ENCODE measurements around the gene GLI3.

GLI3 gene

GRCh38 chr7:42137941-42138340 lies 99.1 kb downstream of the GLI3 start:
- DNase-seq, result no peak

GRCh38 chr7:42137431-42137830 lies 99.6 kb downstream of the GLI3 start:
- no peak for DNase-seq

- no peak for DNase-seq
Measured at GRCh38 chr7:42135728-42136127, 101.3 kb downstream of the GLI3 start.

- DNase-seq, result no peak
Measured at GRCh38 chr7:42134276-42134876, 102.6 kb downstream of the GLI3 start.

- no peak for DNase-seq
Measured at GRCh38 chr7:42133321-42133720, 103.7 kb downstream of the GLI3 start.

- DNase-seq, result no peak
Measured at GRCh38 chr7:42128703-42129102, 108.3 kb downstream of the GLI3 start.

- no peak for DNase-seq
Measured at GRCh38 chr7:42127232-42127622, 109.8 kb downstream of the GLI3 start.

GRCh38 chr7:42126475-42127231 lies 110.4 kb downstream of the GLI3 start:
- no peak for DNase-seq

GRCh38 chr7:42125321-42125720 lies 111.7 kb downstream of the GLI3 start:
- DNase-seq, result no peak

GRCh38 chr7:42123716-42124115 lies 113.3 kb downstream of the GLI3 start:
- no peak for DNase-seq

GRCh38 chr7:42120191-42120590 lies 116.8 kb downstream of the GLI3 start:
- no peak for DNase-seq

GRCh38 chr7:42117201-42117600 lies 119.8 kb downstream of the GLI3 start:
- DNase-seq, result no peak

- DNase-seq, result peak in 1 of 2 donors; percentile 15
Measured at GRCh38 chr7:42115795-42116194, 121.2 kb downstream of the GLI3 start.

- no peak for DNase-seq
Measured at GRCh38 chr7:42110333-42110732, 126.7 kb downstream of the GLI3 start.

- no peak for DNase-seq
Measured at GRCh38 chr7:42108803-42109528, 128.0 kb downstream of the GLI3 start.

GRCh38 chr7:42107484-42108240 lies 129.3 kb downstream of the GLI3 start:
- DNase-seq, result no peak

GRCh38 chr7:42106562-42106961 lies 130.4 kb downstream of the GLI3 start:
- DNase-seq, result no peak

- DNase-seq, result no peak
Measured at GRCh38 chr7:42105554-42106358, 131.3 kb downstream of the GLI3 start.

GRCh38 chr7:42104694-42105093 lies 132.3 kb downstream of the GLI3 start:
- no peak for DNase-seq

- DNase-seq, result no peak
Measured at GRCh38 chr7:42104231-42104630, 132.8 kb downstream of the GLI3 start.

GRCh38 chr7:42103456-42103855 lies 133.6 kb downstream of the GLI3 start:
- DNase-seq, result peak in 1 of 2 donors; percentile 16

GRCh38 chr7:42103020-42103419 lies 134.0 kb downstream of the GLI3 start:
- no peak for DNase-seq

Measured in inflammatory macrophage treated with lipopolysaccharide for 1 hour (primary cell).